ENCODE results near the gene GALNT18.

GALNT18 gene

GRCh38 chr11:11403763-11404725 is 217.8 kb downstream of the GALNT18 start:
- DNase-seq = no peak

- DNase-seq = no peak
Observed at GRCh38 chr11:11401960-11402535, 219.8 kb downstream of the GALNT18 start.

- DNase-seq = no peak
Observed at GRCh38 chr11:11400635-11401232, 221.1 kb downstream of the GALNT18 start.

- no peak for DNase-seq
Observed at GRCh38 chr11:11400121-11400520, 221.7 kb downstream of the GALNT18 start.

- no peak for DNase-seq
Observed at GRCh38 chr11:11397781-11398180, 224.0 kb downstream of the GALNT18 start.

GRCh38 chr11:11397036-11397415 is 224.8 kb downstream of the GALNT18 start:
- DNase-seq = no peak

GRCh38 chr11:11396301-11397035 is 225.3 kb downstream of the GALNT18 start:
- peak; percentile 26 for DNase-seq

GRCh38 chr11:11395126-11395525 is 226.7 kb downstream of the GALNT18 start:
- DNase-seq = no peak

- no peak for DNase-seq
Observed at GRCh38 chr11:11394241-11394640, 227.6 kb downstream of the GALNT18 start.

- no peak for DNase-seq
Observed at GRCh38 chr11:11391796-11392463, 229.9 kb downstream of the GALNT18 start.

- DNase-seq = no peak
Observed at GRCh38 chr11:11391169-11391568, 230.6 kb downstream of the GALNT18 start.

GRCh38 chr11:11390068-11390771 is 231.6 kb downstream of the GALNT18 start:
- DNase-seq = no peak

- no peak for DNase-seq
Observed at GRCh38 chr11:11389238-11389637, 232.6 kb downstream of the GALNT18 start.

GRCh38 chr11:11387622-11388305 is 234.0 kb downstream of the GALNT18 start:
- no peak for DNase-seq

- no peak for DNase-seq
Observed at GRCh38 chr11:11387207-11387606, 234.6 kb downstream of the GALNT18 start.

- no peak for DNase-seq
Observed at GRCh38 chr11:11384829-11385228, 237.0 kb downstream of the GALNT18 start.

GRCh38 chr11:11383995-11384394 is 237.8 kb downstream of the GALNT18 start:
- DNase-seq = no peak

- DNase-seq = no peak
Observed at GRCh38 chr11:11382858-11383532, 238.8 kb downstream of the GALNT18 start.

GRCh38 chr11:11381471-11382105 is 240.2 kb downstream of the GALNT18 start:
- DNase-seq = no peak

- no peak for DNase-seq
Observed at GRCh38 chr11:11380883-11381282, 240.9 kb downstream of the GALNT18 start.

Measured in MV-4-11 (cell line).